Loucy (cell line): ENCODE measurements around the gene SELENOI.

ENCODE experiments used
- EZH2phosphoT487 ChIP-seq: fragments of 200-600 bp; IDR thresholded peaks from 2 replicates; pipeline ENCODE4 v1.6.1; 2018; ENCODE audit warnings: antibody characterized with exemption, mild to moderate bottlenecking, moderate library complexity, borderline replicate concordance
- TF ChIP-seq, protein P1 (sequence below): fragments of 200-600 bp; sonication (generic); conservative IDR thresholded peaks from 2 replicates; pipeline ENCODE4 v1.5.1; 2014; ENCODE audit warnings: mild to moderate bottlenecking, antibody characterized with exemption, low read length

DNA sequence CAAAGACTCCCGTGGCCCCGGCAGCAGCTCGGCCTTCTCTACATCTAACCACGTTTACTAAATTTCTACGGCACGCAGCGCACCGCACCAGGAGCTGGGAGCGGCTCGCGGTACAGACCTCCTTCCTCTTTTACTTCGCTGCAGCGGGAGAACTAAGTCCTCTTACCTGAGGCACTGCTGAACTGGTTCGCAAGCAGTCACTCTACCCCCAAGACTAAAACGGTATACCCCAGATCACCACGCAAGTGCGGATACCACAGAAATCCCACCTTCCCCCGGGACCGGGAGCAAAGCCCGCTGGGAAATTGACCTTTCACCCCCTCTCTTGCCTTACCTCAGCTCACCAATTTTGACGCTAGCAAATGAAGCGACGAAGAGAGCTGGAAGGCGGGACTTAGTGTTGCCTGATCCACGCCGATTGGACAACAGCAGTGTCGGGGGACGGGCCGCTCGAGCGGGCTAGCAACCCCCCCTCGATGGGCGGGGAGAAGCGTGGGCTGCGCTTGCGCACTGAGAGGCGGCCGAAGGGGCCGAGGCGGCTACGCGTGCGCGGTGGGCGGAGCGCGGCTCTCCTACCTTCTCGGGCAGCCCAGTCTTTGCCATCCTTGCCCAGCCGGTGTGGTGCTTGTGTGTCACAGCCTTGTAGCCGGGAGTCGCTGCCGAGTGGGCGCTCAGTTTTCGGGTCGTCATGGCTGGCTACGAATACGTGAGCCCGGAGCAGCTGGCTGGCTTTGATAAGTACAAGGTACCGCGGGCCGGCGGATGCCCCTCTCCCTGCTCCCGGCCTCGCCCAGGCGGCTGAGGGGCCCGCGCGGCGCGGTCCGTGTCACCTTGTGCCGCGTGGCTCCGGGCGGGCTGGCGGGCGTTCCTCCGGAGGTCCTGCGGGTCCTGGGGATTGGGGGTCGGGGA, at the start of gene SELENOI:
- TF ChIP-seq, protein P1, sequence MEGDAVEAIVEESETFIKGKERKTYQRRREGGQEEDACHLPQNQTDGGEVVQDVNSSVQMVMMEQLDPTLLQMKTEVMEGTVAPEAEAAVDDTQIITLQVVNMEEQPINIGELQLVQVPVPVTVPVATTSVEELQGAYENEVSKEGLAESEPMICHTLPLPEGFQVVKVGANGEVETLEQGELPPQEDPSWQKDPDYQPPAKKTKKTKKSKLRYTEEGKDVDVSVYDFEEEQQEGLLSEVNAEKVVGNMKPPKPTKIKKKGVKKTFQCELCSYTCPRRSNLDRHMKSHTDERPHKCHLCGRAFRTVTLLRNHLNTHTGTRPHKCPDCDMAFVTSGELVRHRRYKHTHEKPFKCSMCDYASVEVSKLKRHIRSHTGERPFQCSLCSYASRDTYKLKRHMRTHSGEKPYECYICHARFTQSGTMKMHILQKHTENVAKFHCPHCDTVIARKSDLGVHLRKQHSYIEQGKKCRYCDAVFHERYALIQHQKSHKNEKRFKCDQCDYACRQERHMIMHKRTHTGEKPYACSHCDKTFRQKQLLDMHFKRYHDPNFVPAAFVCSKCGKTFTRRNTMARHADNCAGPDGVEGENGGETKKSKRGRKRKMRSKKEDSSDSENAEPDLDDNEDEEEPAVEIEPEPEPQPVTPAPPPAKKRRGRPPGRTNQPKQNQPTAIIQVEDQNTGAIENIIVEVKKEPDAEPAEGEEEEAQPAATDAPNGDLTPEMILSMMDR: no peak
- no peak for TF ChIP-seq EZH2phosphoT487
